HG03108 (cell line): ENCODE measurements around the gene ZDHHC7.
"Not testable (repeated sequence)": the region's sequence is repeated elsewhere in the genome, so short reads cannot be mapped to it uniquely, and the experiment has no call there.

Source experiments
- ATAC-seq: cut with Tn5 transposase; IDR thresholded peaks from one replicate; pipeline ENCODE4 v1.9.1; 2021; ENCODE audit warnings: moderate library complexity; ENCODE audit not compliant: unreplicated experiment

ZDHHC7 gene

GRCh38 chr16:85045077-85045476, 33.7 kb upstream of the ZDHHC7 start:
- ATAC-seq: no peak

- ATAC-seq: no peak
Observed at GRCh38 chr16:85042606-85043005, 31.3 kb upstream of the ZDHHC7 start.

GRCh38 chr16:85042167-85042526, 30.8 kb upstream of the ZDHHC7 start:
- ATAC-seq: no peak

- no peak for ATAC-seq
Observed at GRCh38 chr16:85041219-85042166, 30.2 kb upstream of the ZDHHC7 start.

GRCh38 chr16:85040685-85041084, 29.4 kb upstream of the ZDHHC7 start:
- no peak for ATAC-seq

GRCh38 chr16:85037721-85038120, 26.4 kb upstream of the ZDHHC7 start:
- no peak for ATAC-seq

- no peak for ATAC-seq
Observed at GRCh38 chr16:85037050-85037410, 25.7 kb upstream of the ZDHHC7 start.

GRCh38 chr16:85036236-85037049, 25.1 kb upstream of the ZDHHC7 start:
- ATAC-seq: no peak

- no peak for ATAC-seq
Observed at GRCh38 chr16:85034591-85035433, 23.5 kb upstream of the ZDHHC7 start.

- no peak for ATAC-seq
Observed at GRCh38 chr16:85033171-85033570, 21.8 kb upstream of the ZDHHC7 start.

- not testable (repeated sequence) for ATAC-seq
Observed at GRCh38 chr16:85032187-85032586, 20.9 kb upstream of the ZDHHC7 start.

- ATAC-seq: no peak
Observed at GRCh38 chr16:85031451-85031850, 20.1 kb upstream of the ZDHHC7 start.

GRCh38 chr16:85029981-85030401, 18.7 kb upstream of the ZDHHC7 start:
- no peak for ATAC-seq

- no peak for ATAC-seq
Observed at GRCh38 chr16:85029408-85029784, 18.1 kb upstream of the ZDHHC7 start.

GRCh38 chr16:85028685-85029407, 17.5 kb upstream of the ZDHHC7 start:
- no peak for ATAC-seq

GRCh38 chr16:85027958-85028684, 16.8 kb upstream of the ZDHHC7 start:
- peak; percentile 6 for ATAC-seq

GRCh38 chr16:85027349-85027957, 16.1 kb upstream of the ZDHHC7 start, which contains the start of gene KIAA0513:
TSS of gene KIAA0513 (plus strand) at chr16:85027795. CDS start at chr16:85067072, 39,277 bp downstream.
- peak; percentile 72 for ATAC-seq

GRCh38 chr16:85026703-85027102, 15.4 kb upstream of the ZDHHC7 start:
- no peak for ATAC-seq
